GM10248 (cell line): Measurements from ENCODE around the gene PDE2A.

Experiments
- CTCF ChIA-PET: fragments of 300-600 bp; sonication (Branson Sonifier 250); formaldehyde crosslinking; extraction: SDS; loops from one replicate; lab custom pipeline; 2021; ENCODE audit warnings: antibody characterized with exemption; lab: Yijun Ruan, JAX
- POLR2A ChIA-PET: fragments of 350-650 bp; sonication (Branson Sonifier 250); formaldehyde crosslinking; extraction: SDS; loops from one replicate; lab custom pipeline; 2020; ENCODE audit warnings: antibody characterized with exemption; lab: Yijun Ruan, JAX
- DNase-seq: peaks from one replicate; pipeline ENCODE4 v3.0.0; 2012; ENCODE audit errors: extremely low spot score
- CTCF ChIP-seq: IDR thresholded peaks from 2 replicates; pipeline ENCODE4 v1.5.1; 2012; ENCODE audit warnings: mild to moderate bottlenecking, low read depth; ENCODE audit errors: extremely low read depth, missing control alignments, control extremely low read depth

The PDE2A gene

GRCh38 chr11:72673943-72674828, at the start of gene PDE2A:
Gene PDE2A, minus strand, starts transcription at chr11:72674422. Its CDS starts 215 bp downstream, at chr11:72674207.
- no peak for TF ChIP-seq CTCF
- DNase-seq: no peak
- CTCF ChIA-PET: interaction anchor here (3.5 kb wide), 1 partner anchor 10 kb away, joined by 31 read pairs; no protein-coding TSS in a partner anchor
- POLR2A ChIA-PET: no interaction called here

- TF ChIP-seq CTCF: no peak
- ChIA-PET POLR2A (interaction anchor here (1.5 kb wide), 1 partner anchor 90 kb away, joined by 8 read pairs; no protein-coding TSS in a partner anchor), CTCF (interaction anchor here (0.7 to 7.9 kb wide), 13 partner anchors 10 to 512 kb away, joined by 3 to 107 read pairs (median 9); partner anchors contain the start of genes ATG16L2 and STARD10)
- DNase-seq: no peak
Observed at GRCh38 chr11:72723508-72723907, 49.3 kb upstream of the PDE2A start.

- ChIA-PET CTCF (interaction anchor here (1.1 to 7.9 kb wide), 8 partner anchors 11 to 456 kb away, joined by 3 to 107 read pairs (median 28); partner anchors contain the start of genes ATG16L2 and STARD10), POLR2A (interaction anchor here (0.7 to 1.5 kb wide), 2 partner anchors 91 to 113 kb away, joined by 5 to 8 read pairs; no protein-coding TSS in a partner anchor)
- DNase-seq: peak; percentile 94
- no peak for TF ChIP-seq CTCF
Observed at GRCh38 chr11:72722050-72722748, 48.0 kb upstream of the PDE2A start.

- no peak for TF ChIP-seq CTCF
- ChIA-PET CTCF (interaction anchor here (1.1 to 7.9 kb wide), 5 partner anchors 12 to 456 kb away, joined by 3 to 107 read pairs (median 31); partner anchors contain the start of gene STARD10), POLR2A (interaction anchor here (0.7 kb wide), 1 partner anchor 114 kb away, joined by 5 read pairs; no protein-coding TSS in a partner anchor)
- no peak for DNase-seq
Observed at GRCh38 chr11:72721689-72722049, 47.4 kb upstream of the PDE2A start.

GRCh38 chr11:72721276-72721675, 47.1 kb upstream of the PDE2A start:
- TF ChIP-seq CTCF: no peak
- CTCF ChIA-PET: interaction anchor here (2.6 to 3.6 kb wide), 2 partner anchors 73 to 457 kb away, joined by 10 to 12 read pairs; partner anchors contain the start of gene STARD10
- no peak for DNase-seq
- POLR2A ChIA-PET: no interaction called here

GRCh38 chr11:72720784-72721183, 46.6 kb upstream of the PDE2A start:
- no peak for TF ChIP-seq CTCF
- DNase-seq: no peak
- POLR2A ChIA-PET: no interaction called here
- CTCF ChIA-PET: interaction anchor here (0.8 to 3.6 kb wide), 3 partner anchors 24 to 457 kb away, joined by 3 to 12 read pairs (median 10); partner anchors contain the start of gene STARD10
